ENCODE results near the gene TCAIM. TPM values are rescaled to one million over a fixed set of nuclear protein-coding genes. Genes with fewer than 3 reads are reported as not detected.

The TCAIM gene
- total RNA-seq, 1 donor from 2014 or later, result 22.8 TPM

GRCh38 chr3:44451441-44451840, 112.9 kb downstream of the TCAIM start:
- Mint-ChIP-seq H3K4me1 (no peaks in the 10 kb centered on the region), H3K27me3 (ENCODE audit: low read depth) (no peaks in the 10 kb centered on the region), H3K27ac (no peak overlapping the region), H3K4me3 (no peak overlapping the region), H3K36me3 (peaks cover 71% of the 10 kb centered on the region), H3K9me3 (peaks cover 29% of the 10 kb centered on the region)
- TF ChIP-seq CTCF (IDR thresholded peaks at IDR 0.05; ENCODE audit: unreplicated experiment), result no peak
- DNase-seq (ENCODE audit: low spot score in 2 of 2, unreplicated experiment in 2 of 2), result no peak

- Mint-ChIP-seq H3K36me3 (peaks cover 65% of the 10 kb centered on the region), H3K27ac (no peak overlapping the region)
- no peak for DNase-seq (ENCODE audit: low spot score in 2 of 2, unreplicated experiment in 2 of 2)
Measured at GRCh38 chr3:44454258-44454657, 115.7 kb downstream of the TCAIM start.

GRCh38 chr3:44455318-44455717, 116.8 kb downstream of the TCAIM start:
- no peak overlapping the region for H3K27ac Mint-ChIP-seq
- no peak for DNase-seq (ENCODE audit: low spot score in 2 of 2, unreplicated experiment in 2 of 2)
- no peaks in the 10 kb centered on the region for H3K27me3 Mint-ChIP-seq (ENCODE audit: low read depth)
- H3K36me3 Mint-ChIP-seq, result peaks cover 67% of the 10 kb centered on the region
- H3K4me3 Mint-ChIP-seq, result no peak overlapping the region
- TF ChIP-seq CTCF (IDR thresholded peaks at IDR 0.05; ENCODE audit: unreplicated experiment), result no peak
- H3K4me1 Mint-ChIP-seq, result no peaks in the 10 kb centered on the region
- H3K9me3 Mint-ChIP-seq, result peaks cover 19% of the 10 kb centered on the region

More at GRCh38 chr3:44454258-44454657, 115.7 kb downstream of the TCAIM start:
- Mint-ChIP-seq H3K9me3 (peaks cover 11% of the 10 kb centered on the region), H3K27me3 (ENCODE audit: low read depth) (no peaks in the 10 kb centered on the region), H3K4me3 (no peak overlapping the region), H3K4me1 (no peaks in the 10 kb centered on the region)
- TF ChIP-seq CTCF (IDR thresholded peaks at IDR 0.05; ENCODE audit: unreplicated experiment), result no peak

Other genes starting within 250 kb of the TCAIM start
- gene TOPAZ1, start 96.9 kb upstream of the TCAIM start, total RNA-seq, result not detected in 3 replicates
- gene ZNF445, start 138.9 kb downstream of the TCAIM start, total RNA-seq, result 51.7 to 54.1 TPM (median 52.6 TPM) in 3 replicates
- 18.9 to 20.5 TPM (median 19.6 TPM) in 3 replicates for gene ZKSCAN7, start 216.4 kb downstream of the TCAIM start, total RNA-seq
- 17.1 to 20.1 TPM (median 18.7 TPM) in 3 replicates for gene ZNF660, start 246.2 kb downstream of the TCAIM start, total RNA-seq

Measured in mesothelial cell of epicardium (in vitro differentiated cells).